H9 (cell line): Measurements from ENCODE around the gene KCNAB2. TPM values are rescaled to one million over a fixed set of nuclear protein-coding genes. Genes with fewer than 3 reads are reported as not detected.

Source experiments
- DNase-seq: peaks from one replicate; pipeline ENCODE4 v3.0.0-alpha.2; 2017
- H2AFZ ChIP-seq: one replicate; pipeline ENCODE4 v1.6.1; 2013; ENCODE audit warnings: mild to moderate bottlenecking, low read length, control low read depth, moderate library complexity
- H2AK5ac ChIP-seq: 2 replicates; pipeline ENCODE4 v1.6.1; 2013; ENCODE audit warnings: low read length, control low read depth, mixed read lengths; ENCODE audit not compliant: insufficient read length
- H2BK120ac ChIP-seq: one replicate; pipeline ENCODE4 v1.6.1; 2013; ENCODE audit warnings: low read depth, mild to moderate bottlenecking, low read length, control low read depth, inconsistent platforms; ENCODE audit not compliant: poor library complexity, severe bottlenecking
- H2BK12ac ChIP-seq: 2 replicates; pipeline ENCODE4 v1.6.1; 2013; ENCODE audit warnings: low read length, control low read depth, mixed read lengths, low read depth; ENCODE audit not compliant: insufficient read length
- H2BK15ac ChIP-seq: 2 replicates; pipeline ENCODE4 v1.6.1; 2013; ENCODE audit warnings: low read depth, low read length, control low read depth
- H2BK20ac ChIP-seq: one replicate; pipeline ENCODE4 v1.6.1; 2013; ENCODE audit warnings: low read depth, mild to moderate bottlenecking, low read length, control low read depth, inconsistent platforms; ENCODE audit not compliant: poor library complexity, severe bottlenecking
- H2BK5ac ChIP-seq: 2 replicates; pipeline ENCODE4 v1.6.1; 2013; ENCODE audit warnings: low read length, control low read depth, mixed read lengths; ENCODE audit not compliant: insufficient read length
- H3K14ac ChIP-seq: 2 replicates; pipeline ENCODE4 v1.6.1; 2013; ENCODE audit warnings: low read length, control low read depth; ENCODE audit not compliant: insufficient read depth
- H3K18ac ChIP-seq: 2 replicates; pipeline ENCODE4 v1.6.1; 2013; ENCODE audit warnings: low read depth, mild to moderate bottlenecking, mixed read lengths, low read length, control low read depth; ENCODE audit not compliant: insufficient read length
- H3K23ac ChIP-seq: 2 replicates; pipeline ENCODE4 v1.6.1; 2013; ENCODE audit warnings: low read length, control low read depth, mixed read lengths, low read depth; ENCODE audit not compliant: insufficient read length
- H3K23me2 ChIP-seq: 2 replicates; pipeline ENCODE4 v1.6.1; 2013; ENCODE audit warnings: low read depth, mild to moderate bottlenecking, mixed read lengths, low read length, control low read depth; ENCODE audit not compliant: insufficient read length, poor library complexity, severe bottlenecking
- H3K27ac ChIP-seq: 2 replicates; pipeline ENCODE4 v1.5.1; 2013; ENCODE audit warnings: low read length, control low read depth, mixed read lengths, low read depth; ENCODE audit not compliant: insufficient read length
- H3K27me3 ChIP-seq: 2 replicates; pipeline ENCODE4 v1.6.1; 2013; ENCODE audit warnings: low read length, control low read depth, inconsistent platforms; ENCODE audit not compliant: insufficient read depth
- H3K4ac ChIP-seq: 2 replicates; pipeline ENCODE4 v1.6.1; 2013; ENCODE audit warnings: low read depth, mild to moderate bottlenecking, control low read depth, inconsistent platforms, low read length, moderate library complexity
- H3K4me1 ChIP-seq: 2 replicates; pipeline ENCODE4 v1.6.1; 2013; ENCODE audit warnings: low read length, control low read depth, inconsistent platforms; ENCODE audit not compliant: insufficient read depth
- H3K4me2 ChIP-seq: 2 replicates; pipeline ENCODE4 v1.6.1; 2013; ENCODE audit warnings: low read length, control low read depth, mixed read lengths; ENCODE audit not compliant: insufficient read length, insufficient read depth
- H3K56ac ChIP-seq: 2 replicates; pipeline ENCODE4 v1.6.1; 2013; ENCODE audit warnings: low read depth, mild to moderate bottlenecking, mixed read lengths, low read length, control low read depth; ENCODE audit not compliant: insufficient read length
- H3K79me1 ChIP-seq: 2 replicates; pipeline ENCODE4 v1.6.1; 2013; ENCODE audit warnings: low read depth, mild to moderate bottlenecking, moderate library complexity, low read length, control low read depth, inconsistent platforms; ENCODE audit not compliant: insufficient read depth, poor library complexity, severe bottlenecking
- H3K79me2 ChIP-seq: 2 replicates; pipeline ENCODE4 v1.6.1; 2013; ENCODE audit warnings: low read length, control low read depth, inconsistent platforms; ENCODE audit not compliant: insufficient read depth
- H3K9ac ChIP-seq: 2 replicates; pipeline ENCODE4 v1.6.1; 2013; ENCODE audit warnings: low read length, control low read depth, mixed read lengths; ENCODE audit not compliant: insufficient read length; ENCODE audit errors: extremely low read depth
- H3K9me3 ChIP-seq: one replicate; pipeline ENCODE4 v1.6.1; 2013; ENCODE audit warnings: low read depth, low read length, inconsistent platforms; ENCODE audit not compliant: control insufficient read depth
- H3T11ph ChIP-seq: one replicate; pipeline ENCODE4 v1.6.1; 2013; ENCODE audit warnings: mild to moderate bottlenecking, low read length, control low read depth, inconsistent platforms
- H4K20me1 ChIP-seq: one replicate; pipeline ENCODE4 v1.6.1; 2013; ENCODE audit not compliant: control insufficient read depth, insufficient read length, insufficient read depth
- H4K5ac ChIP-seq: 2 replicates; pipeline ENCODE4 v1.6.1; 2013; ENCODE audit warnings: low read depth, mild to moderate bottlenecking, mixed read lengths, low read length, control low read depth; ENCODE audit not compliant: insufficient read length
- H4K8ac ChIP-seq: replicated peaks from 2 replicates; pipeline ENCODE4 v1.6.1; 2013; ENCODE audit warnings: low read length, control low read depth, mixed read lengths, low read depth; ENCODE audit not compliant: insufficient read length
- H4K91ac ChIP-seq: 2 replicates; pipeline ENCODE4 v1.6.1; 2013; ENCODE audit warnings: low read depth, mild to moderate bottlenecking, moderate library complexity, mixed read lengths, low read length, control low read depth; ENCODE audit not compliant: insufficient read length
- H3K27ac Mint-ChIP-seq, 3 experiments: 2 replicates in 2 of 3; 3 replicates in 1 of 3; pipeline ENCODE4 v1.8.0; 2020 to 2021; ENCODE audit warnings: mixed read lengths in 3 of 3, mild to moderate bottlenecking in 1 of 3, moderate library complexity in 1 of 3
- H3K27me3 Mint-ChIP-seq: 2 replicates; pipeline ENCODE4 v1.8.0; 2021; ENCODE audit warnings: low read depth, mild to moderate bottlenecking, moderate library complexity, mixed read lengths
- H3K36me3 Mint-ChIP-seq, 3 experiments: 2 replicates in 2 of 3; 3 replicates in 1 of 3; pipeline ENCODE4 v1.8.0; 2020 to 2021; ENCODE audit warnings: low read depth in 3 of 3, mixed read lengths in 3 of 3; ENCODE audit not compliant: insufficient read depth in 1 of 3
- H3K4me1 Mint-ChIP-seq, 2 experiments: 2 replicates each; pipeline ENCODE4 v1.8.0; 2020; ENCODE audit warnings: mixed read lengths in 2 of 2
- H3K4me3 Mint-ChIP-seq, 2 experiments: 2 replicates in 1 of 2; 3 replicates in 1 of 2; pipeline ENCODE4 v1.8.0; 2020 to 2021; ENCODE audit warnings: mild to moderate bottlenecking in 2 of 2, mixed read lengths in 2 of 2, moderate library complexity in 1 of 2
- H3K9me3 Mint-ChIP-seq, 2 experiments: 2 replicates in 1 of 2; 3 replicates in 1 of 2; pipeline ENCODE4 v1.8.0; 2020; ENCODE audit warnings: mild to moderate bottlenecking in 2 of 2, mixed read lengths in 2 of 2, moderate library complexity in 1 of 2
- whole genome bisulfite sequencing: extraction: QIAGEN DNeasy Blood & Tissue Kit; methylation state at CpG from one replicate; pipeline ENCODE4 v1.1.7; 2013; ENCODE audit warnings: missing lambda C conversion rate, low lambda C conversion rate, mixed read lengths; ENCODE audit not compliant: insufficient read length; ENCODE audit errors: extremely low coverage; 5-methylcytosine and 5-hydroxymethylcytosine counted together
- total RNA-seq: library from RNA; stranded (reverse); gene quantifications from 2 replicates; pipeline ENCODE4 v1.2.1, GENCODE V29; 2021
- TF ChIP-seq, protein P1 (sequence below): fragments of 200-600 bp; sonication (generic); conservative IDR thresholded peaks from 3 replicates; pipeline ENCODE4 v1.8.0; 2021; ENCODE audit warnings: antibody characterized with exemption, mild to moderate bottlenecking

The KCNAB2 gene
- total RNA-seq, 1 experiment from 2014 or later, result 8.3 TPM

DNA sequence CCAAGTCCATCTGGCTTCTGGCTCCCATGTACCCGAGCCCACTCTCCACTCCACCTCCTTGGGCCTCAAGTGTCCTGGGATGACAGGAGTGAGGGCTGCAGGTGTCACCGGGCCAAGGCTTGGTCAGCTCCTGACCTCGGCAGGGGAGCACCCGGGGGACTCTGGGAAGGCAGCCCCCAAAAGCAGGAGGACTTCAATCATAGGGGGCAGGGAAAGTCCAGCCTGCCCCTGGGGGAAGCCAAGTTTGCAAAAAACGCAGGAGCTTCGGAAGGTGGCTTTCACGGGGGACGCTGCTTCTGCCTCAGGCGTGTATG lies 56.8 kb downstream of the KCNAB2 start:
- Histone ChIP-seq H2AFZ (no peak overlapping the region), H3K4me1 (no peaks in the 10 kb centered on the region), H2BK12ac (no peak overlapping the region), H2BK20ac (no peak overlapping the region), H3K14ac (peak overlapping the region; percentile 39; the same call in 1 of the 2 replicates), H3K79me1 (no peaks in the 10 kb centered on the region), H3T11ph (no peak overlapping the region), H3K79me2 (no peaks in the 10 kb centered on the region), H3K27ac (no peak overlapping the region), H4K91ac (no peak overlapping the region), H4K8ac (no peak overlapping the region), H4K5ac (no peak overlapping the region), H3K4ac (no peak overlapping the region), H3K56ac (no peak overlapping the region), H2BK5ac (no peak overlapping the region), H3K9me3 (no peaks in the 10 kb centered on the region), H3K18ac (no peak overlapping the region), H4K20me1 (peaks cover 3% of the 10 kb centered on the region), H3K4me2 (no peak overlapping the region), H3K27me3 (no peaks in the 10 kb centered on the region), H3K23me2 (no peaks in the 10 kb centered on the region), H2AK5ac (no peak overlapping the region), H2BK15ac (no peak overlapping the region), H3K9ac (no peak overlapping the region), H3K23ac (no peak overlapping the region), H2BK120ac (no peak overlapping the region)
- TF ChIP-seq, protein P1, sequence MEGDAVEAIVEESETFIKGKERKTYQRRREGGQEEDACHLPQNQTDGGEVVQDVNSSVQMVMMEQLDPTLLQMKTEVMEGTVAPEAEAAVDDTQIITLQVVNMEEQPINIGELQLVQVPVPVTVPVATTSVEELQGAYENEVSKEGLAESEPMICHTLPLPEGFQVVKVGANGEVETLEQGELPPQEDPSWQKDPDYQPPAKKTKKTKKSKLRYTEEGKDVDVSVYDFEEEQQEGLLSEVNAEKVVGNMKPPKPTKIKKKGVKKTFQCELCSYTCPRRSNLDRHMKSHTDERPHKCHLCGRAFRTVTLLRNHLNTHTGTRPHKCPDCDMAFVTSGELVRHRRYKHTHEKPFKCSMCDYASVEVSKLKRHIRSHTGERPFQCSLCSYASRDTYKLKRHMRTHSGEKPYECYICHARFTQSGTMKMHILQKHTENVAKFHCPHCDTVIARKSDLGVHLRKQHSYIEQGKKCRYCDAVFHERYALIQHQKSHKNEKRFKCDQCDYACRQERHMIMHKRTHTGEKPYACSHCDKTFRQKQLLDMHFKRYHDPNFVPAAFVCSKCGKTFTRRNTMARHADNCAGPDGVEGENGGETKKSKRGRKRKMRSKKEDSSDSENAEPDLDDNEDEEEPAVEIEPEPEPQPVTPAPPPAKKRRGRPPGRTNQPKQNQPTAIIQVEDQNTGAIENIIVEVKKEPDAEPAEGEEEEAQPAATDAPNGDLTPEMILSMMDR, result no peak
- H3K36me3 Mint-ChIP-seq, result no peaks in the 10 kb centered on the region; a peak in 1 of 7 replicates
- H3K9me3 Mint-ChIP-seq, result peaks cover 1 to 3% of the 10 kb centered on the region in 2 experiments; a peak in 4 of 5 replicates
- DNase-seq, result no peak
- H3K4me1 Mint-ChIP-seq, result peaks cover 0 to 8% of the 10 kb centered on the region in 2 experiments; a peak in 2 of 4 replicates
- no peak overlapping the region for H3K27ac Mint-ChIP-seq
- H3K4me3 Mint-ChIP-seq, result no peak overlapping the region
- no peaks in the 10 kb centered on the region; the same call in 1 of the 2 replicates for H3K27me3 Mint-ChIP-seq
- WGBS, result no CpG with 5 or more reads among the region's 9 CpGs
